Cerebellar cortex (tissue), 1 donor: ENCODE data around the gene CYP2A7.
"Not testable (repeated sequence)": the region's sequence is repeated elsewhere in the genome, so short reads cannot be mapped to it uniquely, and the experiment has no call there.

Source experiments
- DNase-seq: peaks from one replicate; pipeline ENCODE4 v3.0.0-alpha.2; 2015; ENCODE audit warnings: low spot score

The CYP2A7 gene

GRCh38 chr19:40899964-40900363 is 17.9 kb upstream of the CYP2A7 start:
- not testable (repeated sequence) for DNase-seq

DNA sequence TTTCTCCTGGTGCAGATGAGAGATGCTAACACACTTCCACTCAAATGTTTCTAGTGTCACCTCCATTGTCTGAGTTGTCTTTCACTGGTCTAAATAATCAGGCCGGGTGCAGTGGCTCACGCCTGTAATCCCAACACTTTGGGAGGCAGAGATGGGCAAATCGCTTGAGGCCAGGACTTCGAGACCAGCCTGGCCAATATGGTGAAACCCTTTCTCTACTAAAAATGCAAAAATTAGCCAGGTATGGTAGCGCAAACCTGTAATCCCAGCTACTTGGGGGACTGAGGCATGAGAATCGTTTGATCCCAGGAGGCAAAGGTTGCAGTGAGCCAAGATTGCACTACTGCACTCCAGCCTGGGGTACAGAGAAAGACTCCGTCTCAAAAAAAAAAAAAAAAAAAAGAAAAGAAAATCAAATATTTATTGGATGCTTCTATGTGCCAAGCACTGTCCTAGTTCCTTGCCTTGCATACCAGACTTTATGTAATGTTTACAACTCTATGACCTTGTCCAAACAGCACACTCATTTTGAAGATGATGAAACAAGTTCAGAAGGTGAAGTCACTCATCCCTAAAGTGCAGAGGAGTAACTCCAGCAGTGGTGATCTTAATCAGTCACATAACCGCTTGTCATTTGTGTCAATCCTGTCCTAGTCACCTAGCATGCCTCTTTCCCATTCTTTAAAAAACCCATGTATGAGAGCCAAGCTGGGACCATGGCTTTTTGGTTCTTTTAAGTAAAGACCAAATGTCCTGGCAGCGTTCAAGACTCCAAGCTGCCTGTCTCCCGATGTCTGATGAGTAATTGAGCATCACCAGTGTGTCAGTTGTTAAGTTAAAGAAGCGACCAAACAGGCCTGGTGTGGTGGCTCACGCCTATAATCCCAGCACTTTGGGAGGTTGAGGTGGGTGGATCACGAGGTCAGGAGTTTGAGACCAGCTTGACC is 15.1 kb upstream of the CYP2A7 start:
- not testable (repeated sequence) for DNase-seq

- DNase-seq = no peak
Measured at GRCh38 chr19:40896418-40896796, 14.4 kb upstream of the CYP2A7 start.

DNA sequence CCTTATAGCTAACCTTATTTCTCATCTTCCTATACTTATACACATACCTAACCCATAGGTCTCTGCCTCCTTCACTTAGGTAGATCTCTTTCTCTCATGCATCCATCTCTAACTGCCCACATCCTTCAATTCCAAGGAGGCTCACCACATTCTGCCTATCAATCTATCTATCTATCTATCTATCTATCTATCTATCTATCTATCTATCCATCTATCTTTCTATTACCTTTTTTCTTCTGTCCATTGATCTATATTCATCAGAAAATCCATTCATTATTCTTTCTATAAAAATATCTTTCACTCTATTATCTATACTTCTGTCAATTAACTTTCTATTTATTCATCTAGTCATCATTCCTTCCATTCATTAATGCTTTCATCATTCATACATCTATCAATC is 11.1 kb upstream of the CYP2A7 start:
- no peak for DNase-seq

- DNase-seq = no peak
Measured at GRCh38 chr19:40889366-40889765, 7.3 kb upstream of the CYP2A7 start.

DNA sequence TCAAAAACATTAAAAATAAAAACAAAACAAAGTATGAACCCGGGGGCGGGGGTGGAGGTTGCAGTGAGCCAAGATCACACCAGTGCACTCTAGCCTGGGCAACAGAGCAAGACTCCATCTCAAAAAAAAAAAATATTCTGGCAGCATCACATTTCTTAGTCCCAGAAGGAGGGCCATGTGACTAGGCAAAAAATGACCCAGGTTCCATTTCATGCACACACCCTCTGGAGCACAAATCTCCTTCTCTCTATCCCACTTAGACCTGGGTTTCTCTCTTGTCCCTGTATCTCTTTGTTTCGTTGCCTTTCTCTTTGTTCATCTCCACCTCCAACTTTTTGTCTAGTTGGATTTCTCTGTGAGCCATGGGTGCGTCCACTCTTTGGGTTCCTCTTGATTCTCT is 6.2 kb upstream of the CYP2A7 start:
- DNase-seq = no peak

GRCh38 chr19:40884187-40884931 is 2.3 kb upstream of the CYP2A7 start:
- DNase-seq = not testable (repeated sequence)

GRCh38 chr19:40879349-40879748 is 2.7 kb downstream of the CYP2A7 start:
- DNase-seq = not testable (repeated sequence)

GRCh38 chr19:40875526-40875951 is 6.5 kb downstream of the CYP2A7 start:
- DNase-seq = not testable (repeated sequence)

DNA sequence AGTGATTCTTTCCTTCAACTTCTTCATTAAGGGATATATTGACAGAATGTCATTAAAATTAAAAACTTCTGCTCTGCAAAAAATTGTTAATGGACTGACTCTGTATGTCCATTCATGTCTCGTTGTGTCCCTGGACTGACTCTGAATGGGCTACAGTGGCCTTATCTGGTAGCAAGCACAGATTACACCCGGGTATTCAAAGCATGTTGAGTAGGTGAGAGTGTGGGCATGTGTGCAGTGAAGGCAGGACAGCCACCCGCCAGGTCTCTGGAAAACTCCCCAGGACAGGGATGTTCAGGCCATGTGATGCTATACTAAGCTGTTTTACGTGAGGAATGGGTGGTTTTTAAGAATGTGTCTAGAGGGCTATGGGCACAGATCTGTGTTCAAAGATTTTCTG is 7.2 kb downstream of the CYP2A7 start:
- not testable (repeated sequence) for DNase-seq

DNA sequence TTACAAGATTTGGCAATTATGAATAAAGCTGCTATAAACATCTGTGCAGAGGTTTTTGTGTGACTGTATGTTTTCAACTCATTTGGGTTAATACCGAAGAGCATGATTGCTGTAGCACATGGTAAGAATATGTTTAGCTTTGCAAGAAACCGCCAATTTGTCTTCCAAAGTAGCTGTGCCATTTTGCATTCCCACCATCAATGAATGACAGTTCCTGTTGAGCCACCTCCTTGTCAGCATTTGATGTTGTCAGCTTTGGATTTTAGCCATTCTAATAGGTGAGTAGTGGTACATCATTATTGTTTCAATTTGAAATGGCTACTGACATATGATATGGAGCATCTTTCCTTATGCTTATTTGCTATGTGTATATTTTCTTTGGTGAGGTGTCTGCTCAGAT is 8.2 kb downstream of the CYP2A7 start:
- not testable (repeated sequence) for DNase-seq

- DNase-seq = no peak
Measured at GRCh38 chr19:40872209-40872608, 9.8 kb downstream of the CYP2A7 start.

GRCh38 chr19:40867701-40868100 is 14.3 kb downstream of the CYP2A7 start:
- no peak for DNase-seq

- DNase-seq = not testable (repeated sequence)
Measured at GRCh38 chr19:40864739-40865496, 17.1 kb downstream of the CYP2A7 start.

GRCh38 chr19:40862785-40863184 is 19.2 kb downstream of the CYP2A7 start:
- no peak for DNase-seq

GRCh38 chr19:40862333-40862732 is 19.7 kb downstream of the CYP2A7 start:
- no peak for DNase-seq

DNA sequence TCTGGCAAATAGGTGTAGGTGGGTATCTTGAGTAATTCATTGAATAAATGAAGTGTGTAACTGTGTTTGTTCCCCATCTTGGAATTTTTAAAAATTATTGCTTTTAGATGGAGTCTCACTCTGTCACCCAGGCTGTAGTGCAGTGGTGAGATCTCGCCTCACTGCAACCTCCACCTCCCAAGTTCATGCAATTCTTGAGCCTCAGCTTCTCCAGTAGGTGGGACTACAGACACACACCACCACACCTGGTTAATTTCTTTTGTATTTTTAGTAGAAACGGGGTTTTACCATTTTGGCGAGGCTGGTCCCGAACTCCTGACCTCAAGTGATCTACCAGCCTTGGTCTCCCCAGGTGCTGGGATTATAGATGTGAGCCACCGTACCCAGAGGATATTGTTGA is 23.9 kb downstream of the CYP2A7 start:
- DNase-seq = no peak

DNA sequence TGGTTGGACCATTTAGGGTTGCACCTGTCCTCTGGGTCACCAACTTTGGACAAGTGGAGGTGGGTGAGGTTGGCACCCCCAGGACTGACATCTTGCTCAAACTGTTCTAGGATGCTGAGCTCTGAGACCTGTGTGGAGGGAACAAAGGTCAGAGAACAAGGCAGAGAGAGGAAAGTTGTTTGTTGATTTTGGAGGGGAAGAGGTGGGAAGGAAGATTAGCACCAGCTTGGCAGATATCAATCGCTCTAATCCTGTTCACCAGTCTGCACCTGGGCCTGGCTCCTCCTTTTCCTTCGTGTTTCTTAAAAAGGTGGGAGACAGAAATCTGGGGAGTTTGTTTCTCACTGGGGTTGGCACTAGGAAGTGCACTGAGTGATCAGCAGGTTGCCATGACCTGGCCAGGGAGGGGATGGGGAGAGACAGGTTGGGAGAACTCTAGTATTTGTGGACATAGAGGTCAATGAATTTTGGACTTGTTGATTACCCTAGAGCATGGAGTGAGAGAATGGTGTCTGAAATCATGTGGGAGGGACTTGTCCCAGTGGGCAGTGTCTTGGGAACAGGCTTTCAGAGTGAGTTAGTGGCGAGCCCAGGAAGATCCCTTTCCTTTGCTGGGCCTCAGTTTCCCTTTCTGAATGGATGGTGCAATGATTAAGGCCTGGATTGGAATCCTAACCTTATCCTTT is 29.4 kb downstream of the CYP2A7 start:
- not testable (repeated sequence) for DNase-seq

GRCh38 chr19:40850277-40850676 is 31.8 kb downstream of the CYP2A7 start, which contains the start of gene CYP2A6:
Gene CYP2A6 (minus strand): TSS chr19:40850447. CDS start chr19:40850426, 21 bp downstream.
- not testable (repeated sequence) for DNase-seq

DNA sequence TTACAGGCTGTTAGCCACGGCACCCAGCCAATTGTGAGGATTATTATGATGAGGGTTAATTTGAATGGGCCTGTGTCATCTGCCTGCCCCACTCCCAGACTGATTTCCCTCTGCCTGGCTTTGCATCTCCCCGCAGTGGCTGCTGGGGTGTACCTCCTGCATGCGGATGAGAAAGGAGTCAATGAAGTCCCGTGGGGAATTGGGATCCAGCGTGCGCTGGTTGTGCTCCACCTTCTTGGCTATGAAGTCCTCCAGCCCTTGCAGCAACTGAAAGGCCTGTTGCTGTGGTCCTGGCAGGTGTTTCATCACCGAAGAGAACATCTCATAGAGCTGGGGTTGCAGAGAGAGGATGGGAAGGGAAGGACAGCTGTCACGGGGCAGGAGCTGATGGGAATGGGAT is 35.3 kb downstream of the CYP2A7 start:
- DNase-seq = not testable (repeated sequence)

- DNase-seq = not testable (repeated sequence)
Measured at GRCh38 chr19:40843653-40844052, 38.4 kb downstream of the CYP2A7 start.
